Activated CD8-positive, alpha-beta memory T cell treated with anti-CD3 and anti-CD28 coated beads, Interleukin-2, amount 10 ng/mL, durations not matched to agents 7 days and 5 days (primary cell): Measurements from ENCODE around the gene PTRH2. TPM values are rescaled to one million over a fixed set of nuclear protein-coding genes. Genes with fewer than 3 reads are reported as not detected.
A peak's percentile ranks its signal among the peaks of the same experiment; 100 is the strongest.
"Not testable (repeated sequence)": the region's sequence is repeated elsewhere in the genome, so short reads cannot be mapped to it uniquely, and the experiment has no call there.

Experiments used
- ATAC-seq: fragments of 150-1000 bp; cut with Tn5 transposase; one replicate; pipeline ENCODE4 v1.10.0; 2021; ENCODE audit warnings: moderate library complexity
- CTCF ChIA-PET: fragments of 350-600 bp; sonication (Branson Sonifier 250); formaldehyde crosslinking; loops from one replicate; lab custom pipeline; 2021; ENCODE audit warnings: antibody characterized with exemption; lab: Charles Lee
- DNase-seq: peaks from one replicate; pipeline ENCODE4 v3.0.0-alpha.2; 2020
- H3K27ac Mint-ChIP-seq: one replicate; pipeline ENCODE4 v1.8.0; 2021; ENCODE audit warnings: mild to moderate bottlenecking, mixed read lengths
- H3K27me3 Mint-ChIP-seq: one replicate; pipeline ENCODE4 v1.8.0; 2021; ENCODE audit warnings: mixed read lengths
- H3K36me3 Mint-ChIP-seq: one replicate; pipeline ENCODE4 v1.8.0; 2021; ENCODE audit warnings: mild to moderate bottlenecking, mixed read lengths
- H3K4me1 Mint-ChIP-seq: one replicate; pipeline ENCODE4 v1.8.0; 2021; ENCODE audit warnings: mixed read lengths
- H3K4me3 Mint-ChIP-seq: one replicate; pipeline ENCODE4 v1.8.0; 2021; ENCODE audit warnings: mild to moderate bottlenecking, moderate library complexity, mixed read lengths
- H3K9me3 Mint-ChIP-seq: one replicate; pipeline ENCODE4 v1.8.0; 2022; ENCODE audit warnings: low read depth, mixed read lengths
- total RNA-seq, 2 experiments: library from RNA; stranded (reverse); gene quantifications; one replicate each; pipeline ENCODE4 v1.2.3, GENCODE V29; 2021

Gene PTRH2
- 10 to 100 TPM; 28.2 to 37.8 TPM for total RNA-seq

DNA sequence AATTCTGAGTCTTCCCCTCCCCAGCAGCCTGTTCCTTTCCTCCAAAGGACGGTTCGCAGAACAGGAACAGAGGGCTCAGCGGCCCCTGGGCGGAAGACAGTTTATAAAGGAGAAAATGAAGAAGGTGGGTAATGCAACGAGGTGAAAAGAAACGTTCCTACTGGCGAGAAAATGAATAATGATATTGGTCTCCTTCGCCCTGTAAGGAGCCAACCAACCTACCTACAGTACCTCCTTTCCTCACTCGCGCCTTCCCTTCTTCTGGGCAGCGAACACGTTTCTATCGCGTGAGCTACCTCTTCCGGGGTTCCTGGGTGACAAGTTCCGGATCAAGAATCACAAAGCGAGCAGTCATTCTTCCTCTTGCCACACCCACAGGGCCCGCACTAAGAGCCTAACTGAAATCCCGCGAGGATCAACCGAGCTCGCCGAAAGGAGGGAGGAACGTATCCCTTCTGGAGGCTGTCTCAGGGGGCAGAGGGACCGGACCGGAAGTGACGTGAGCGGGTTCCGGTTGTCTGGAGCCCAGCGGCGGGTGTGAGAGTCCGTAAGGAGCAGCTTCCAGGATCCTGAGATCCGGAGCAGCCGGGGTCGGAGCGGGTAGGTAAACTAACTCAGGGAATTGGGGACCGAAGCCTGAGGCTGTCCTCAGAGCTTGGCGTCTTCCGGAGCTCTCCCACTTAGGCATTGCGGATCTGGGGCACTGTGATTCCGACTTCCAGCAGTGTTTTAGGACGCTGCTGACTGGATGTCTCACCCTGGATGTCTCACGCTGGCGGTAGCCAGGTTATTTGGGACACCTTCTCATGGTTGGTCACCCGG, at the start of gene PTRH2, which contains the start of gene VMP1:
TSS of gene PTRH2 (minus strand) at position 282 of the 822 bp plus-strand sequence. CDS start 9,452 bp downstream, outside the sequence.
TSS of gene VMP1 (plus strand) at position 506 of the 822 bp plus-strand sequence. CDS start 23,793 bp downstream, outside the sequence.
- Mint-ChIP-seq H3K4me1 (peaks cover 52% of the 10 kb centered on the region), H3K27ac (peak within 1 kb of the TSS; percentile 97), H3K27me3 (no peaks in the 10 kb centered on the region), H3K9me3 (no peaks in the 10 kb centered on the region), H3K36me3 (peaks cover 23% of the 10 kb centered on the region), H3K4me3 (peak within 1 kb of the TSS; percentile 99)
- DNase-seq = peak; percentile 98
- peak; percentile 98 for ATAC-seq
- CTCF ChIA-PET = interaction anchor here (0.9 to 1.8 kb wide), 9 partner anchors 13 to 330 kb away, joined by 3 to 7 read pairs (median 4); partner anchors contain the start of genes RPS6KB1 and TUBD1

DNA sequence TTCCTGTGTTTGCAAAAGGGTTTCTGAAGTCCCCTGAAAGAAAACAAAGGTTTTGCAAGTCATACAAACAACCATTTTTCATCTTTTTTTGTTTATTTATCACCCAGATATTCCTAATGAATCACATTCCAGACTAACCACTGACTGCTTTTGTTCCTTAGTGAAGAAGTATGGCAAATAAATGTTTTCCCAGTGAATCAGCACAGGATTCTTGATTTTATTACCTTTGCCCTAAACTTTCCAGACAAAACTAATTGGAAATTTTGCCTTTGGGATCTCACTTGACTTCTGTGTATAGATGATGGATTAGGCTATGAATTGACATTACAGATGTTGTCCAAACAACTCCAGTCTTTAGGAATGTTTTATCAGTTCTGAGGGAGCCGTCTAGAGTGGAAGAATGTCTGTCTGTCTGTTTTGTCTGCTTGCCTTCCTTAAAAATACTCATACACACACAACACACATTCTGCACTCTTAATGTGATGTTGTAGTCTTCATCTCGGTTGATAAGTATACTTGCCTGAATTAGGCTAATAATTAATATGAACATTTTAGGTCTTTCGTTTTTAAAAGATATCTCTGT, 49.1 kb upstream of the PTRH2 start:
- CTCF ChIA-PET = interaction anchor here (1.0 to 2.8 kb wide), 2 partner anchors 32 to 87 kb away, joined by 3 to 13 read pairs; no protein-coding TSS in a partner anchor
- H3K9me3 Mint-ChIP-seq = peaks cover 7% of the 10 kb centered on the region
- no peak overlapping the region for H3K4me3 Mint-ChIP-seq
- peak overlapping the region; percentile 84 for H3K27ac Mint-ChIP-seq
- DNase-seq (no peak), ATAC-seq (no peak)
- peaks cover 64% of the 10 kb centered on the region for H3K4me1 Mint-ChIP-seq
- H3K36me3 Mint-ChIP-seq = peaks cover 33% of the 10 kb centered on the region
- no peaks in the 10 kb centered on the region for H3K27me3 Mint-ChIP-seq

GRCh38 chr17:59755069-59755468, 47.8 kb upstream of the PTRH2 start:
- not testable (repeated sequence) for H3K27me3 Mint-ChIP-seq, ATAC-seq, H3K9me3 Mint-ChIP-seq, DNase-seq
- CTCF ChIA-PET = interaction anchor here (0.9 to 5.5 kb wide), 11 partner anchors 9 to 138 kb away, joined by 3 to 71 read pairs (median 12); partner anchors contain the start of genes RPS6KB1 and TUBD1
- Mint-ChIP-seq H3K4me3 (peak overlapping the region; percentile 50), H3K36me3 (peaks cover 23% of the 10 kb centered on the region), H3K27ac (peak overlapping the region; percentile 84), H3K4me1 (peaks cover 66% of the 10 kb centered on the region)

DNA sequence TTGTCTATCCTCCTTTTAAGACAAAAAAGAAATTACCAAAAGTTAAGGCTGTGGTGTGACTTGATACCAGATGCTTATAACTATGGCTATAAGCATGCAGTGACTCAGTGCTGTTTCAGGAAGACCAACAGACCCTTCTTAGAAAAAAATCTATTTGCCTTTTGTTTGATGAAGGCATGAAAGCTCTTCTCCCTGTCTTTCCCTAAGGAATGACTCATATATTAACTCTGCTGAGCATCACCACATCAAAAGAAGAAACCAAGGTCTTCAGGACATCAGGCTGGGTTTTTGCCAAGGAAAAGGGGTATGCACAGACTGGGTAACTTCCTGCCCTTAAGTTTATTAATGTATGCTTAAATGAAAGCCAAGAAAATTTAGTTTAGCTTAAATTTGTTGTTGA, 47.3 kb upstream of the PTRH2 start:
- peaks cover 19% of the 10 kb centered on the region for H3K36me3 Mint-ChIP-seq
- H3K4me1 Mint-ChIP-seq = peaks cover 65% of the 10 kb centered on the region
- no peak for DNase-seq
- CTCF ChIA-PET = interaction anchor here (0.9 to 5.5 kb wide), 18 partner anchors 9 to 282 kb away, joined by 3 to 71 read pairs (median 9); partner anchors contain the start of genes DHX40, RNFT1, RPS6KB1 and TUBD1
- ATAC-seq = peak; percentile 42
- H3K4me3 Mint-ChIP-seq = peak overlapping the region; percentile 50
- peaks cover 4% of the 10 kb centered on the region for H3K9me3 Mint-ChIP-seq
- peak overlapping the region; percentile 84 for H3K27ac Mint-ChIP-seq
- H3K27me3 Mint-ChIP-seq = no peaks in the 10 kb centered on the region

- Mint-ChIP-seq H3K36me3 (peaks cover 12% of the 10 kb centered on the region), H3K4me1 (peaks cover 62% of the 10 kb centered on the region), H3K9me3 (no peaks in the 10 kb centered on the region), H3K27me3 (no peaks in the 10 kb centered on the region), H3K4me3 (peak overlapping the region; percentile 52), H3K27ac (peak overlapping the region; percentile 84)
- DNase-seq = no peak
- ATAC-seq = peak; percentile 70
- CTCF ChIA-PET = interaction anchor here (0.8 to 5.5 kb wide), 26 partner anchors 9 to 283 kb away, joined by 3 to 71 read pairs (median 6); partner anchors contain the start of genes DHX40, PTRH2, RNFT1 and RPS6KB1
Measured at GRCh38 chr17:59753522-59754467, 46.6 kb upstream of the PTRH2 start.

- Mint-ChIP-seq H3K4me1 (peaks cover 57% of the 10 kb centered on the region), H3K27me3 (no peaks in the 10 kb centered on the region), H3K9me3 (no peaks in the 10 kb centered on the region), H3K4me3 (peak overlapping the region; percentile 52), H3K36me3 (peaks cover 5% of the 10 kb centered on the region), H3K27ac (peak overlapping the region; percentile 84)
- ATAC-seq = no peak
- no peak for DNase-seq
- CTCF ChIA-PET = interaction anchor here (1.0 to 5.5 kb wide), 21 partner anchors 10 to 288 kb away, joined by 3 to 71 read pairs (median 7); partner anchors contain the start of genes DHX40, PTRH2, RNFT1 and RPS6KB1
Measured at GRCh38 chr17:59752922-59753321, 45.7 kb upstream of the PTRH2 start.

DNA sequence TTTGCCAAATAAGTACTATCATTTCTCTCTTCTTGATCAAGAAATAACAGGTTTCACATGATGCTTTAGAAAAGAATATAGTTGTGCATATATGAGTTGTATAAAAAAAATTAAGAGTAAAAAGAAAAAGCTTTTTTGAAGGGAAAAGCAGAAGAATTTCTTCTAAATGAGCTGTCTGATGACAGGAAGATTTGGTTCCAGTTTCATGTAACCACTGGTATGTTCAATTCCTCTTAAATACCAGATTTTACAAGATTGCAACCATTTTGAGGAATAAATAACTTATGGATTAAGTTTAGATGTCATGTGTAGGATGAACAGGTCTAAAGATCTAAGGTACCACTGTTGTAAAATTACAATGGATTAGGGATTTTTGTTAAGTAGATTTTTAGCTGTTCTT, 45.2 kb upstream of the PTRH2 start:
- CTCF ChIA-PET = interaction anchor here (1.1 to 5.5 kb wide), 17 partner anchors 10 to 289 kb away, joined by 3 to 71 read pairs (median 9); partner anchors contain the start of genes PTRH2, RPS6KB1, TUBD1 and VMP1
- ATAC-seq (no peak), DNase-seq (no peak)
- Mint-ChIP-seq H3K4me1 (peaks cover 54% of the 10 kb centered on the region), H3K27ac (peak overlapping the region; percentile 84), H3K9me3 (no peaks in the 10 kb centered on the region), H3K4me3 (peak overlapping the region; percentile 66), H3K36me3 (peaks cover 2% of the 10 kb centered on the region), H3K27me3 (no peaks in the 10 kb centered on the region)

- DNase-seq (peak; percentile 63), ATAC-seq (peak; percentile 74)
- CTCF ChIA-PET = interaction anchor here (0.7 to 5.5 kb wide), 18 partner anchors 11 to 441 kb away, joined by 3 to 71 read pairs (median 8); partner anchors contain the start of genes PTRH2, RPS6KB1, TUBD1 and VMP1
- Mint-ChIP-seq H3K9me3 (no peaks in the 10 kb centered on the region), H3K27me3 (no peaks in the 10 kb centered on the region), H3K36me3 (peaks cover 3% of the 10 kb centered on the region), H3K4me1 (peaks cover 53% of the 10 kb centered on the region), H3K4me3 (peak overlapping the region; percentile 66), H3K27ac (peak overlapping the region; percentile 84)
Measured at GRCh38 chr17:59751955-59752413, 44.8 kb upstream of the PTRH2 start.

- Mint-ChIP-seq H3K36me3 (peaks cover 8% of the 10 kb centered on the region), H3K27me3 (no peaks in the 10 kb centered on the region), H3K4me1 (peaks cover 32% of the 10 kb centered on the region), H3K4me3 (no peak overlapping the region), H3K9me3 (no peaks in the 10 kb centered on the region), H3K27ac (no peak overlapping the region)
- DNase-seq (no peak), ATAC-seq (no peak)
- CTCF ChIA-PET = interaction anchor here (0.7 to 5.0 kb wide), 7 partner anchors 12 to 438 kb away, joined by 3 to 27 read pairs (median 3); no protein-coding TSS in a partner anchor
Measured at GRCh38 chr17:59748591-59748990, 41.4 kb upstream of the PTRH2 start.

DNA sequence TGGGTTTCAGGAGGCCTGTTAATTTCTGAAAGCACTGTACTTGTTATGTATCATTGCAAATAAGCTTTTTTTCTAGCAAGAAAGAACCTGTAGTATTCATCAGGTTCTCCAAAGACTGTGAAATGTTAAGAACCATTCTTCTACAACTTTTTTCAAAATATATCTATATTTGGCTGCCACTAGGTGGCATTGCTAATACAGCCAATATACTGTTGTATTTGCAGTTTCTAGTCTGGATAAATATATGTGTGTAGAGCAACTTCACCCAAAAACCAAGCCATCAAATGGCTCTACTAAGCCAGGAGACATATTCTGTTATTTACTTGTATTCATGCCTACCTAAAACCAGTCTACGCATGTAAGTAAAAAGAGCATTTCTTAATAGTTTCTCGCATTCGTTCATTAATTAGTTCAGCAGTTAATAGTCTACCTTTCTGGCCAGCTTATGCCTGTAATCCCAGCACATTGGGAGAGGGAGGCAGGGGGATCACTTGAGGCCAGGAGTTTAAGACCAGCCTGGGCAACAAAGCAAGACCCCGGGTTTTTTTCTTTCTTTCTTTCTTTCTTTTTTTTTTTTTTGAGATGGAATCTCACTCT, 39.7 kb upstream of the PTRH2 start:
- no peak for DNase-seq
- peak overlapping the region; percentile 37 for H3K27ac Mint-ChIP-seq
- ATAC-seq = peak; percentile 52
- H3K4me3 Mint-ChIP-seq = no peak overlapping the region
- no peaks in the 10 kb centered on the region for H3K9me3 Mint-ChIP-seq
- H3K4me1 Mint-ChIP-seq = peaks cover 20% of the 10 kb centered on the region
- H3K27me3 Mint-ChIP-seq = no peaks in the 10 kb centered on the region
- CTCF ChIA-PET = interaction anchor here (0.6 to 5.0 kb wide), 13 partner anchors 13 to 436 kb away, joined by 3 to 27 read pairs (median 3); no protein-coding TSS in a partner anchor
- H3K36me3 Mint-ChIP-seq = peaks cover 14% of the 10 kb centered on the region

DNA sequence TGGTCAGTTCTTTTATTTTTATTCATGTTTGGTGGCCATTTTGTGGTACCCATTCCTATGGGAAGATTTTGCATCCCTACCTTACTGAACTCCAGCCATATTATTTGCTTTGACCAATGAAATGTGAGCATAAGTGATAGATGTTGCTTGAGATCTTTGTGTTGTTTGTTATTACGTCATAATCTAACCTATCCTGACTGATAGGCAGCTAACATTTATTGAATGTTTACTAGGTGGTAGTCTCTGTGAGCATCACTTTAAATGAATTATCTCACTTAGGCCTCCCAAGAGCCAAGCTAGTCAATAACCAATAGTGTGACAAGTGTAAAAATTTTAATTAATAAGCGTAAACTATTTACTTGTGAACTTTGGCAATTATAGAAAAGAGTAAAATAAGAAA, 37.8 kb upstream of the PTRH2 start:
- no peak for ATAC-seq
- H3K9me3 Mint-ChIP-seq = no peaks in the 10 kb centered on the region
- peaks cover 16% of the 10 kb centered on the region for H3K36me3 Mint-ChIP-seq
- no peak for DNase-seq
- CTCF ChIA-PET = interaction anchor here (0.5 to 5.0 kb wide), 10 partner anchors 10 to 434 kb away, joined by 3 to 27 read pairs (median 3); no protein-coding TSS in a partner anchor
- no peak overlapping the region for H3K27ac Mint-ChIP-seq
- no peak overlapping the region for H3K4me3 Mint-ChIP-seq
- no peaks in the 10 kb centered on the region for H3K27me3 Mint-ChIP-seq
- H3K4me1 Mint-ChIP-seq = peaks cover 10% of the 10 kb centered on the region
